ENCODE data around the gene ARHGAP45. TPM values are rescaled to one million over a fixed set of nuclear protein-coding genes. Genes with fewer than 3 reads are reported as not detected.

Gene ARHGAP45
- total and polyA plus RNA-seq, 9 of the 15 experiments (the other 6 are each of a cell fraction or from before 2014, with no cell fraction given): 0.08 to 22.1 (median 4.2) TPM

DNA sequence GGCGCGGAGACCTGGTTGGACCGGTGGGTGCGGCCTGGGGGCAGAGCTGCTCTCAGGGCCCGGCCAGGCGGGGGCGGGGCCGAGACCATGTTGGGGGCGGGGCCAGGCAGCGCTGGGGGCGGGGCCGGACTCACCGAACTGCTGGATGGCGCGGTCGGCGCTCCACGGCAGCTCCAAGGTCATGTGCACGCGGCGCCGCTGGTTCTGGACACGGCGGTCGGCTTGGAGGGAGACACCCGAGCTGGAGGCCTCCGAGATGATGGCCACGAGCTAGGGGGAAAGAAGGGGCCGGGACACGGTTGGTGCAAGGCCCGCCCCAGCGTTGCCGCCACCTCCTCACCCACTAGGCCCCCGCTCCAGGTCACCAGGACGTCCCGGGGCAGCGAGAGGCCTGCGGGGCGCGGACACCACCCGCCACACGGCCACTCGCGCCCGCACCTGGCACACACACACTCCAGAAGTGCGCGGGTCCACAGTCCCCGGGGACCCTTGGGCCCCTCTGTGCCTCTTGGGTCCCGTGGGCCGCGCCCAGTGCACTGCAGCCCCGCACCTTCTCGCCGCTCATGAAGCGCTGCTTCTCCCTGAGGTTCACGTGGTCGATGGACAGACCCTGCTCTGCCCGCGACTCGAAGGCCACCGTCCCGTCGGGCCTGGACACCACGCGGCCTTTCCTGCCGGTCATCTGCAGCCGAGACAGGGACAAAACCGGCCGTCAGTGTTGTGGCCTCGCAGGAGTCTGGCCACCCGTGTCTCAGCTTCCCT lies 45.5 kb downstream of the ARHGAP45 start:
- intact Hi-C loops (cut with micrococcal nuclease): loop anchor here (2.0 to 5.0 kb wide), 2 partner anchors 80 to 128 kb away; partner anchors contain the start of gene ATP5F1D
- in situ Hi-C loops (cut with MboI): no loop called here
- Histone ChIP-seq H3K9me3 (replicated peaks; ENCODE audit: control insufficient read depth, insufficient read depth, low read depth, low read length) (no peaks in the 10 kb centered on the region), H3K9ac (ENCODE audit: insufficient read depth in 1 of 2, low read depth in 2 of 2, low read length in 2 of 2) (peak overlapping the region; percentile 36 to 91), H4K20me1 (replicated peaks; ENCODE audit: control insufficient read depth, insufficient read depth, low read length) (no peaks in the 10 kb centered on the region), H3K27me3 (ENCODE audit: control insufficient read depth in 2 of 2, insufficient read depth in 2 of 2, low read length in 2 of 2) (no peaks in the 10 kb centered on the region), H3K36me3 (ENCODE audit: control insufficient read depth, insufficient read depth, low read length) (peaks cover 70% of the 10 kb centered on the region; the same call in 2 of the 3 replicates), H3K4me3 (no peak overlapping the region), H3K79me2 (ENCODE audit: control insufficient read depth, insufficient read depth, low read length) (peaks cover 3% of the 10 kb centered on the region; the same call in 1 of the 3 replicates), H2AFZ (ENCODE audit: low read depth, low read length) (peak overlapping the region; percentile 62), H3K9me1 (ENCODE audit: control insufficient read depth, insufficient read depth, low read length) (no peaks in the 10 kb centered on the region), H3K4me1 (replicated peaks in 1 of 2; ENCODE audit: control insufficient read depth in 2 of 2, insufficient read depth in 2 of 2, low read length in 2 of 2) (peaks cover 9 to 83% of the 10 kb centered on the region in 2 experiments), H3K4me2 (ENCODE audit: insufficient read depth, low read length) (peak overlapping the region; percentile 53), H3K27ac (ENCODE audit: extremely low read depth, low read depth, low read length) (peak overlapping the region; percentile 78)
- BruUV-seq (replicated peaks): no TSS peak
- WGBS (ENCODE audit: insufficient coverage, low coverage, missing lambda C conversion rate): 32% methylated on average over 32 of the region's 71 CpGs
- FAIRE-seq (peak; percentile 51), ATAC-seq (peak; percentile 88), DNase-seq (ENCODE audit: extremely low read depth in 1 of 4, low spot score in 3 of 4) (peak; percentile 87 to 91 (median 88))
- CTCF ChIA-PET (ENCODE audit: low intra/inter-chr PET ratio): interaction anchor here (0.6 to 3.8 kb wide), 4 partner anchors 80 to 128 kb away, joined by 3 to 21 read pairs (median 14); partner anchors contain the start of gene ATP5F1D
- POLR2A ChIA-PET: interaction anchor here (0.7 to 2.3 kb wide), 7 partner anchors 9 to 156 kb away, joined by 3 to 14 read pairs (median 4); partner anchors contain the start of genes CIRBP and GPX4
- TF ChIP-seq, protein P1, sequence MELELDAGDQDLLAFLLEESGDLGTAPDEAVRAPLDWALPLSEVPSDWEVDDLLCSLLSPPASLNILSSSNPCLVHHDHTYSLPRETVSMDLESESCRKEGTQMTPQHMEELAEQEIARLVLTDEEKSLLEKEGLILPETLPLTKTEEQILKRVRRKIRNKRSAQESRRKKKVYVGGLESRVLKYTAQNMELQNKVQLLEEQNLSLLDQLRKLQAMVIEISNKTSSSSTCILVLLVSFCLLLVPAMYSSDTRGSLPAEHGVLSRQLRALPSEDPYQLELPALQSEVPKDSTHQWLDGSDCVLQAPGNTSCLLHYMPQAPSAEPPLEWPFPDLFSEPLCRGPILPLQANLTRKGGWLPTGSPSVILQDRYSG (tag; conservative IDR thresholded peaks at IDR 0.05; ENCODE audit: low read depth): 0 out of 2 replicates have a peak, but pooled peaks have one; percentile 53
- TF ChIP-seq MYC (IDR thresholded peaks at IDR 0.05; ENCODE audit: low read depth, low read length) (0 out of 2 replicates have a peak, but pooled peaks have one; percentile 22), MYC (CRISPR knock-in tag; IDR thresholded peaks at IDR 0.05; ENCODE audit: borderline replicate concordance, low read depth) (no peak), CREM (IDR thresholded peaks at IDR 0.05; ENCODE audit: low read depth) (0 out of 2 replicates have a peak, but pooled peaks have one; percentile 26), ZNF282 (CRISPR knock-in tag; IDR thresholded peaks at IDR 0.05) (no peak), ZNF212 (CRISPR knock-in tag; IDR thresholded peaks at IDR 0.05) (no peak), HMGN3 (IDR thresholded peaks at IDR 0.05; ENCODE audit: borderline replicate concordance, extremely low read depth, insufficient read length, low read depth, low read length) (peak; percentile 36), TARDBP (IDR thresholded peaks at IDR 0.05) (no peak), CBFB (CRISPR knock-in tag; IDR thresholded peaks at IDR 0.05) (0 out of 2 replicates have a peak, but pooled peaks have one; percentile 1), POLR2G (IDR thresholded peaks at IDR 0.05; ENCODE audit: low read depth, low read length) (peak; percentile 73)
- TF ChIP-seq, protein P2, sequence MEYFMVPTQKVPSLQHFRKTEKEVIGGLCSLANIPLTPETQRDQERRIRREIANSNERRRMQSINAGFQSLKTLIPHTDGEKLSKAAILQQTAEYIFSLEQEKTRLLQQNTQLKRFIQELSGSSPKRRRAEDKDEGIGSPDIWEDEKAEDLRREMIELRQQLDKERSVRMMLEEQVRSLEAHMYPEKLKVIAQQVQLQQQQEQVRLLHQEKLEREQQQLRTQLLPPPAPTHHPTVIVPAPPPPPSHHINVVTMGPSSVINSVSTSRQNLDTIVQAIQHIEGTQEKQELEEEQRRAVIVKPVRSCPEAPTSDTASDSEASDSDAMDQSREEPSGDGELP (CRISPR knock-in tag; IDR thresholded peaks at IDR 0.05; ENCODE audit: borderline replicate concordance): peak; percentile 49
- TF ChIP-seq, protein P3, sequence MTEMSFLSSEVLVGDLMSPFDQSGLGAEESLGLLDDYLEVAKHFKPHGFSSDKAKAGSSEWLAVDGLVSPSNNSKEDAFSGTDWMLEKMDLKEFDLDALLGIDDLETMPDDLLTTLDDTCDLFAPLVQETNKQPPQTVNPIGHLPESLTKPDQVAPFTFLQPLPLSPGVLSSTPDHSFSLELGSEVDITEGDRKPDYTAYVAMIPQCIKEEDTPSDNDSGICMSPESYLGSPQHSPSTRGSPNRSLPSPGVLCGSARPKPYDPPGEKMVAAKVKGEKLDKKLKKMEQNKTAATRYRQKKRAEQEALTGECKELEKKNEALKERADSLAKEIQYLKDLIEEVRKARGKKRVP (CRISPR knock-in tag; IDR thresholded peaks at IDR 0.05): no peak
- TF ChIP-seq, protein P4, sequence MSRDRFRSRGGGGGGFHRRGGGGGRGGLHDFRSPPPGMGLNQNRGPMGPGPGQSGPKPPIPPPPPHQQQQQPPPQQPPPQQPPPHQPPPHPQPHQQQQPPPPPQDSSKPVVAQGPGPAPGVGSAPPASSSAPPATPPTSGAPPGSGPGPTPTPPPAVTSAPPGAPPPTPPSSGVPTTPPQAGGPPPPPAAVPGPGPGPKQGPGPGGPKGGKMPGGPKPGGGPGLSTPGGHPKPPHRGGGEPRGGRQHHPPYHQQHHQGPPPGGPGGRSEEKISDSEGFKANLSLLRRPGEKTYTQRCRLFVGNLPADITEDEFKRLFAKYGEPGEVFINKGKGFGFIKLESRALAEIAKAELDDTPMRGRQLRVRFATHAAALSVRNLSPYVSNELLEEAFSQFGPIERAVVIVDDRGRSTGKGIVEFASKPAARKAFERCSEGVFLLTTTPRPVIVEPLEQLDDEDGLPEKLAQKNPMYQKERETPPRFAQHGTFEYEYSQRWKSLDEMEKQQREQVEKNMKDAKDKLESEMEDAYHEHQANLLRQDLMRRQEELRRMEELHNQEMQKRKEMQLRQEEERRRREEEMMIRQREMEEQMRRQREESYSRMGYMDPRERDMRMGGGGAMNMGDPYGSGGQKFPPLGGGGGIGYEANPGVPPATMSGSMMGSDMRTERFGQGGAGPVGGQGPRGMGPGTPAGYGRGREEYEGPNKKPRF (IDR thresholded peaks at IDR 0.05; ENCODE audit: low read depth, low read length): no peak
